Endothelial cell of umbilical vein (primary cell): ENCODE measurements around the gene PDE11A.

Experiments
- CTCF ChIP-seq, 2 donors: IDR thresholded peaks; 1 replicate in 1 of 2; 2 replicates in 1 of 2; pipeline ENCODE4 v1.5.1; 2011; ENCODE audit warnings: low read length in 2 of 2, mild to moderate bottlenecking in 2 of 2, moderate library complexity in 2 of 2, control low read depth in 1 of 2, inconsistent platforms in 1 of 2, low read depth in 1 of 2; ENCODE audit not compliant: insufficient read depth in 1 of 2; ENCODE audit errors: extremely low read depth in 1 of 2
- EZH2 ChIP-seq: IDR thresholded peaks from 2 replicates; pipeline ENCODE4 v1.6.1; 2012; ENCODE audit warnings: borderline replicate concordance, low read depth, mild to moderate bottlenecking, moderate library complexity, low read length, inconsistent platforms; ENCODE audit not compliant: severe bottlenecking
- FOS ChIP-seq: IDR thresholded peaks from 2 replicates; pipeline ENCODE4 v1.6.1; 2011; ENCODE audit warnings: mild to moderate bottlenecking, low read length, moderate library complexity, borderline replicate concordance; ENCODE audit not compliant: insufficient read depth
- MAX ChIP-seq: IDR thresholded peaks from 2 replicates; pipeline ENCODE4 v1.6.1; 2011; ENCODE audit not compliant: insufficient read depth, insufficient read length
- POLR2A ChIP-seq: IDR thresholded peaks from 2 replicates; pipeline ENCODE4 v1.6.1; 2012; ENCODE audit warnings: low read depth, mild to moderate bottlenecking, control low read depth, low read length
- POLR2AphosphoS5 ChIP-seq: IDR thresholded peaks from 2 replicates; pipeline ENCODE4 v1.6.1; 2012; ENCODE audit warnings: low read depth, mild to moderate bottlenecking, control low read depth, low read length, moderate library complexity; ENCODE audit not compliant: insufficient read depth

GRCh38 chr2:177889818-177890460 is 182.6 kb downstream of the PDE11A start:
- no peak for TF ChIP-seq POLR2AphosphoS5
- no peak for TF ChIP-seq CTCF (IDR thresholded peaks at IDR 0.05; ENCODE audit: extremely low read depth in 1 of 2, insufficient read depth in 1 of 2, low read depth in 1 of 2, low read length in 2 of 2)
- TF ChIP-seq MAX, result no peak
- no peak for TF ChIP-seq EZH2
- TF ChIP-seq POLR2A, result no peak
- TF ChIP-seq FOS, result no peak
